ENCODE measurements around the gene SUCO.
A peak's percentile ranks its signal among the peaks of the same experiment; 100 is the strongest.
"Not testable (repeated sequence)": the region's sequence is repeated elsewhere in the genome, so short reads cannot be mapped to it uniquely, and the experiment has no call there.

SUCO gene, protein sequence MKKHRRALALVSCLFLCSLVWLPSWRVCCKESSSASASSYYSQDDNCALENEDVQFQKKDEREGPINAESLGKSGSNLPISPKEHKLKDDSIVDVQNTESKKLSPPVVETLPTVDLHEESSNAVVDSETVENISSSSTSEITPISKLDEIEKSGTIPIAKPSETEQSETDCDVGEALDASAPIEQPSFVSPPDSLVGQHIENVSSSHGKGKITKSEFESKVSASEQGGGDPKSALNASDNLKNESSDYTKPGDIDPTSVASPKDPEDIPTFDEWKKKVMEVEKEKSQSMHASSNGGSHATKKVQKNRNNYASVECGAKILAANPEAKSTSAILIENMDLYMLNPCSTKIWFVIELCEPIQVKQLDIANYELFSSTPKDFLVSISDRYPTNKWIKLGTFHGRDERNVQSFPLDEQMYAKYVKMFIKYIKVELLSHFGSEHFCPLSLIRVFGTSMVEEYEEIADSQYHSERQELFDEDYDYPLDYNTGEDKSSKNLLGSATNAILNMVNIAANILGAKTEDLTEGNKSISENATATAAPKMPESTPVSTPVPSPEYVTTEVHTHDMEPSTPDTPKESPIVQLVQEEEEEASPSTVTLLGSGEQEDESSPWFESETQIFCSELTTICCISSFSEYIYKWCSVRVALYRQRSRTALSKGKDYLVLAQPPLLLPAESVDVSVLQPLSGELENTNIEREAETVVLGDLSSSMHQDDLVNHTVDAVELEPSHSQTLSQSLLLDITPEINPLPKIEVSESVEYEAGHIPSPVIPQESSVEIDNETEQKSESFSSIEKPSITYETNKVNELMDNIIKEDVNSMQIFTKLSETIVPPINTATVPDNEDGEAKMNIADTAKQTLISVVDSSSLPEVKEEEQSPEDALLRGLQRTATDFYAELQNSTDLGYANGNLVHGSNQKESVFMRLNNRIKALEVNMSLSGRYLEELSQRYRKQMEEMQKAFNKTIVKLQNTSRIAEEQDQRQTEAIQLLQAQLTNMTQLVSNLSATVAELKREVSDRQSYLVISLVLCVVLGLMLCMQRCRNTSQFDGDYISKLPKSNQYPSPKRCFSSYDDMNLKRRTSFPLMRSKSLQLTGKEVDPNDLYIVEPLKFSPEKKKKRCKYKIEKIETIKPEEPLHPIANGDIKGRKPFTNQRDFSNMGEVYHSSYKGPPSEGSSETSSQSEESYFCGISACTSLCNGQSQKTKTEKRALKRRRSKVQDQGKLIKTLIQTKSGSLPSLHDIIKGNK (N-terminal part only)

DNA sequence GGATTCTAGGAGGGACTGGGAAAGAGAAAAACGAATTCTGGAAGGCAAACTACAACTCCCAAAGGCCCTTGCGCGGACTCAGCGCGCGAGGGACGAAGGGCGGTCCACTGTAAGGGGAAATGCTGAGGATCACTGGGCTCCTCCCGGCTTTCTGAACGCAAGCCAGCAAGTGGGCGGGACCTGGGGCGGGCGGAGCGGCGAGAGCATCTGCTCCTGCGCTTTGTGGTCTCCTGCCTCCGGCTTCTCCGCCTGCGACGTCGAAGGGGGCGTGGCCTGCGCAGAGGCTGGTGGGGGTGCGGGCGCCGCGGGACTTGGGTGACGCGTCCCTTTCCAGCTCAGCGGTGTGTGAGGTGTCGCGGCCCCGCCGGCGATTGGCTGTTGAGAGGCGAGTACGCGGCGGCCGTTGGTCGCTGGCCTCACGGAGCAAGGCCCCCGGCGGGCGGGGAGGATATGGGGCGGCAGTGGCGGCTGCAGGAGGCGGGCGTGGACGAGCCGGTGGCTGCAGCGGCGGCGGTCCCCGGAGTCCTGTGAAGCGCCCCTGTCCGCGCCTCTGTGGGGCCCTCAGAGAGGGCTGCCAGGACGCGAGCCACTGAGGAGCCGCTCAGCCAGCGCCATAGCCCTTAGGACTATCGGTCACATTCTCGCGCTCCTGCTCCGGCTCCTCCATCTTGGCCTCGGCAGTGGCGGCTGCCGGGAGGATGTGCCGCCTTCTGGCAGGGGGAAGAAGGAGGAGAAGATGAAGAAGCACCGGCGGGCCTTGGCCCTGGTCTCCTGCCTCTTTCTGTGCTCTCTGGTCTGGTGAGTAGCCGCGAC lies at the start of gene SUCO:
TSS of gene SUCO (plus strand) at position 451 of the 813 bp plus-strand sequence. CDS start at position 737, 286 bp downstream.
- DNase-seq (ENCODE audit: low spot score), result peak; percentile 100

- no peak for DNase-seq (ENCODE audit: low spot score)
Measured at GRCh38 chr1:172483448-172483847, 49.5 kb upstream of the SUCO start.

DNA sequence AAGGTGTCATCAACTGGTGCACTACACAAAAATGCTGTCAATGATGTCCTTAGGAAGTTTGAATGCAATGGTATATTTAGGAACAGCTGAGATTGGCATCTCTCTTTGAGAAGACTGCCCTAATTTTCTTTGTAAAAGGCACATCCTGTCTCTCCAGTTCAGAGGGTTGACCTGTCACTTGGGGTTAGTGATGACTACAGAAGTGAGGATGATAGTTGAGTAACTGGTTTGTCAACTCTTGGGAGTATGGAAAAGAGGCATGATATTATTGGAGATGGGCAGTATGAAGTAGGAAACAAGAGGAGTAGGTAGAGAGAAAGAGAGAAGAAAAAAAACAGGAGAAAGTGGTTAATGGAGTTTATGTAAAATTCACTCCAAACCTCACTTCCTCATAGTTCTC lies 48.7 kb upstream of the SUCO start:
- DNase-seq (ENCODE audit: low spot score), result no peak

DNA sequence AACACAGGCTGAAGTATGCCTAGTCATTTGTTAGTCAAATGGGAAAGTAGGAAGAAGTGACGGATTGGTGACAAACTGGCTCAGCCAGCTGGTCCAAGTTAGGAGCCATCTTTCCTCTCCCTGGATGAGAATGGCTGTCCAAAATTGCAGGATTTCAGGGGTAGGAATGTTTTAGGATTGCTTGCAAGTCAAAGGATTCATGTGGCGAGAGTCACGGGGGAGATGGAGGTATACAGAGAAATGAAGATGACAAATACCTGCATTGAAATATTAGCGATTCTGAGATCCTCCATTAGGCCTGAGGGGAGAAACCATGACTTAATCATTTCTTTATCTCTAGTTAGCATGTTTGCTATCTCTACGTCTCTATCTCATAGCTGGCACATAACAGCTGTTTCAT lies 47.3 kb upstream of the SUCO start:
- no peak for DNase-seq (ENCODE audit: low spot score)

DNA sequence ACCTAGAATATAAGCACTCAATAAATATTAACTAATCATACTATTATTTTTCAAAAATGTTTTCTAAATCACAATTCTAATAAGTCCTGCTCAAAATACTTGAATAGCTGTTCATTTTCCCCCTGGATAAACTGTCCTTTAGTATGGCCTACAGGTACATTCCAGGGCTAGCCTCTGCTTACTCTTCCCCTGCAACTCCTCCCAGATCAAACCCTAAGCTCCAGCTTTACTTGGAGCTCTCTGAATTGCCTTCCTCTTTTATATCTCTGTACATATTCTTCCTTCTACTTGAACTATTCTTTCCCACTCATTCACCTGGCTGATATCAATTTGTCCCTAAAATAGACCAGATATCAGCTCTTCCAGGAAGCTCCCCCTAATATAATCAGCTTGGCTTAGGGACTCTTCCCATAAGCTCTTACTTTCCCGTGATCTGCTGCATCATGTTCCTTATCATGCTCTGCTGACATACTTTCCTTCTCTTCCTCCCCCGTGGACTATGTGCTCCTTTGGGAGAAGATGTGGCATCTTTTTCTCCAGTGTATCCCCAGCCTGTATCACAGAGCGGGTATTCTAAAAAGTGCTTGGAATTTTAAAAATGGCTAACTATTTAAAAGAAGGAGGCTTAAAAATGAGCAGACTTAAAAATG lies 46.0 kb upstream of the SUCO start:
- no peak for DNase-seq (ENCODE audit: low spot score)

- DNase-seq (ENCODE audit: low spot score), result no peak
Measured at GRCh38 chr1:172487550-172487949, 45.4 kb upstream of the SUCO start.

DNA sequence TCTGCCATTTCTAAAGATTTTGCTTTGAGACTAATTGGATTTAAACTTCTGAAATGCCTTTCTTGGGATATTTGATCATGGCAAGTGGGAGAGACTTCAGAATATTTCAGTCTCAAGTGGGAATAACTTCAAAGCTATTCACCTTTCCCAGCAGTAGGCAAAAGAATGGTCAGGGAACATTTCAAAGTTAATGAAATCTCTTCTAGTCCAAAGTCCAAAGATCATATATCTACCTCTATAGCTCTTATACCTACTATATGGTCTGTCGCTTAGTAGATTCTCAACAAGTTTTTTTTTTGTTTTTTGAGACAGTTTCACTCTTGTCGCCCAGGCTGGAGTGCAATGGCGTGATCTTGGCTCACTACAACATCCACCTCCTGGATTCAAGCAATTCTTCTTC lies 44.6 kb upstream of the SUCO start:
- DNase-seq (ENCODE audit: low spot score), result no peak

- no peak for DNase-seq (ENCODE audit: low spot score)
Measured at GRCh38 chr1:172489847-172490246, 43.1 kb upstream of the SUCO start.

DNA sequence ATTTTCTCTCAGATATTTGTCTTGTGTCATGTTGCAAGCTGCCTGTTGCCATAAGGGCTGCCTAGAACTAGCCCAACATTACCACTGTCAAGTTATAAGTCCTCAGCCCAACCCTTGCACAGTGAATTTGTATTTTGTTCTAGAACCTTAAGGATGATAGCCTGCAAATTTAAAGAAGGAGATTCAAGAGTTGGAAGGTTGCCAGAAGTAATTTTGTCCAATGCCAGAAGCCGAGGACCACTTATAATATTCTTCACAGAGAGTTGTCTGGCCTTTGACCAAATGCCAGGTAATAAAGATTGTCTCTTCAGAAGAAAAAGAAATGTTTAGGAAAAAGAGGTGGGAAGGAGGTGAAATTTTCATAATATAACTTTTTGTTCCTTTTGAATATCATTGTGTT lies 40.5 kb upstream of the SUCO start:
- DNase-seq (ENCODE audit: low spot score), result no peak

DNA sequence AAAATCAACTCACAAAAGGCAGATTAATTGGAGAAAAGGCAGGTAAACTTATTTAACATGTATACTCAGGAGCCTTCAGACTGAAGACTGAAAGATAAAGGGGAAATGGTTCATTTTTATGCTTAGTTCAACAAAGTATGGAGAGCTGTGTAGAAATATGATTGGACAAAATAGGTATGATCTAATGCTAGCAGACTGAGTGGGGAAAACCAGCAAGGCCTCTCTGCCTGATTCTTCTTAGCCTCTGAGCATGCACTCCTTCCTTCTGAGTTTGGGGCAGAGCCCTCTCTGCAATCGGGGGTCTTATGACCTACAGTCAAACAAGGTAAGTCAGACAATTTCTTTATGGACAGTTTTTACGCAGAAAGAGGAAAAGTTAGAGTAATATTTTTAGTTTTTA lies 38.8 kb upstream of the SUCO start:
- no peak for DNase-seq (ENCODE audit: low spot score)

GRCh38 chr1:172496127-172496526 lies 36.8 kb upstream of the SUCO start:
- DNase-seq (ENCODE audit: low spot score), result not testable (repeated sequence)

DNA sequence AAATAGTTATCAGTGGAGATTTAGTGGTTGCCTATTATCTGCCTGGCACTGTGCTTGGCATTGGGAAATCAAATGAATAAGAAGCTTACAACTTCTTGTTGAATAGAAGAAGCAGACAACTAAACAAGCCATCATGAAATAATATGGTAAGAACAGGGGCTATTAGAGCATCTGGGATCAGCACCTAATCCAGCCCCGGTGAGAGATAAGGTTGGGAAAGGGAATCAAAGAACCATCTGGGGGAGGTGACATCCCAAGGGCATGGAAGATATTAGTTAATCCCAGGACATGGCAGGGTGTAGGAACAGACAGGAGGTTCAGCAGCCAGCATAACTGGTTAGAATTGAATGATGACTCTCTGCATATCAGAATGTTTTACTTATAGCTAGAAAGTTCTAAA lies 36.3 kb upstream of the SUCO start:
- no peak for DNase-seq (ENCODE audit: low spot score)

DNA sequence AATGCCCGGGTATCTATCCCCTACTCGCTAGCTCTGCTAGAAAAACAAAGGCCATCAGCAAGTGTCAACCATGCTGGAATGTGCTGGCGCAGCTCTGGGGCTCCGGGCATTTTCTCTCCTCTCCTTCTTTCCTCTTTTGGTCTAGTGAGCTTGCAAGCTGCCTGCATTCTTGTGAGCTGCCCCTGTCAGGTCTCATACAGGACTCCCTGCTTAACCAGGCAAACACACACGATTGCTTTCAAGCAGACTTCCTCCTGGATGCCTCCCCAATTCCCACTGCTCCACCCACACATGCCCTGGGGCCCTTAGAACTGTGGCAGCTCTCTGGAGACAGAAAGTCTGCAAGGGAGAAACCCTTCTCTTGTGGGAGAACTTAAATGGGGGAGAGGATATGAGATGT lies 35.7 kb upstream of the SUCO start:
- DNase-seq (ENCODE audit: low spot score), result no peak

DNA sequence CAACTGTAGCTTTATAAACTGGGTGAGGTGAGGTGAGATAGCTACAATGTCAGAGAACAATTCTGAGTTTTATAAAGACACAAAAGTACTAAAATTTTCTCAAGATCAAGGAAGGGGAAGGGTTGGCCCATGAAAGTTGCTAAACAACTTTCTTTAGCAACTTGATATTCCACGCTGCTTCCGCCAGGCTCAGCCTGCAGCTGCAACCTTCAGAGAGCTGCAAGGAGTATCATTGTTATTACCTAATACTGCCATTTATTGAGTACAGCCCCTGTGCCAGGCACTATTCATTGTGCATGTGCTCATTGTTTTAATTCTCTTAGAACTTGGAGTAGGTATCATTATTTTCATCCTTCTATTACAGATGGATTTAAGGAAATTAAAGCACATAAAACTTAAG lies 34.1 kb upstream of the SUCO start:
- no peak for DNase-seq (ENCODE audit: low spot score)

DNA sequence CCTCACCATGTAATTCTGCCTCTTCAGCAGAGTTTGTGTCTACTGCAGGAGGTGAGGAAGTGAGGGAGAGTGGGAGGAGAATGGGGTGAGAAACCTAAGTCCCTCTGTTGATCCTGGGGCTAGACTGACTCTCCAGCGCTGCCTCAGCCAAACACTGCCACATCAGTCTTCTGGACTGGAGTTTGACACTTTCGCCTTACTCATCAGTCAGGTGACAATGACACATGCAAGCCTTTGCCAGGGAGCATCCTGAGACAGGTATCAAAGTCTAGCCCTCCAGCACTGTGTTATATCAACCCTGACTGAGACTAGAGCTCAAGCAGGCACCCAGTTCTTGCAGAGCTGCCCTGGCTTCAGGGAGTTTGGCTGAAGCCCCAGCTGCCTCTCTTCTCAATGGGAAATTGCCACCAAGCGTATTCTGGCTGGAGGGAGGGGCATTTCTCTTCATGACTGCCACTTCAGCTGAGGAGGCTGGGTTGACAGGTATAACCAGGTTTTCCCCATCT lies 33.3 kb upstream of the SUCO start:
- no peak for DNase-seq (ENCODE audit: low spot score)

- no peak for DNase-seq (ENCODE audit: low spot score)
Measured at GRCh38 chr1:172500207-172500606, 32.7 kb upstream of the SUCO start.

DNA sequence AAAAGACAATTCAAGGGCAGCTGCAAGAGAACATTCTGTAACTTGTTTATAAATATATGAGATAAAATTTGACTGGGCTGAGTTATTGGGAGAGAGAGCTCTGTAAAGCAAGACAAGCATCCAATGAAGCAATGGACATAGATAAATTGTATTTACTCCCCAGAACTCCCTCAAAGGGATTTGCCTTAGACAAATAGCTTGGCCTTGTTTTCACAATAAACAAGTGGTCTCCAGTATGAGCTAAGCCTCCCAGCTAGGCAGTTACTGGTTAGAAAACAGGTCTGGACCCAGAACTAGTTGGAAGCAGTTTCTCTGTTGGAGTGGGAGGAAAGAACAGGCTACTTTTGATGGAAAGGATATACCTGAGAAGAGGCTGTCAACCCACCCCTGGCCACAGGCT lies 25.2 kb upstream of the SUCO start:
- no peak for DNase-seq (ENCODE audit: low spot score)

DNA sequence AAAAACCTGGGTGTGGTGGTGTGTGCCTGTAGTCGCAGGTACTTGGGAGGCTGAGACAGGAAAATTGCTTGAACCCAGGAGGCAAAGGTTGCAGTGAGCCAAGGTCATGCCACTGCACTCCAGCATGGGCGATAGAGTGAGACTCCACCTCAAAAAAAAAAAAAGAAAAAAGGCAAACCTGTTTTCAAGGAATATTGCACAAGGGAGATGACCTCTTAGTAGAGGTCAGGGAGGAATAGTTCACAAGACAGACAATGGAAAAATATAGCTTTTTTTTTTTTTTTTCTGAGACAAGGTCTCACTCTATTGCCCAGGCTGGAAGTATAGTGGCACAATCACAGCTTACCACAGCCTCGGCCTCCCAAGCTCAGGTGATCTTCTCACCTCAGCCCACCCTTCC lies 22.5 kb upstream of the SUCO start:
- DNase-seq (ENCODE audit: low spot score), result no peak

GRCh38 chr1:172512591-172512990 lies 20.4 kb upstream of the SUCO start:
- no peak for DNase-seq (ENCODE audit: low spot score)

DNA sequence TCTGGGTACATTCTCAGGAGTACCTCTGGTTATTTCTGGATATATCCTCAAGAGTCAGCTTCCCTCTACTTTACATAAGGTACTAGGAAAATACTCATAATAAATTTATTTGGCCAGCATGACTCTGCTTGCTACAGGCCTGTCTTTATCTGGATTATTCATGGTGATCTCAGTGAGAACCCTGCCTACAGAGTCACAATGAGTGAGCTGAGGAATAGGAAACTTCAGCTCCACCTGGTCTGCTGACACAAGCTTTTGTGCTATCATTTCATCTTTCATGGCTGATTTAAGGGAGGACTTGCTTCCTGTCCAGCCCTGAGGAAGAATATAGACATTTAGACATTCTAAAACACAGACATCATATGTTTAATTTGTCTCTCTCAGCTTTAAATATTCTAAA lies 19.5 kb upstream of the SUCO start:
- no peak for DNase-seq (ENCODE audit: low spot score)

GRCh38 chr1:172514108-172514507 lies 18.8 kb upstream of the SUCO start:
- no peak for DNase-seq (ENCODE audit: low spot score)

Measured in NAMALWA (cell line).